ENCODE data around the gene IKZF1. TPM values are rescaled to one million over a fixed set of nuclear protein-coding genes. Genes with fewer than 3 reads are reported as not detected.

Gene IKZF1
- total and polyA plus RNA-seq, 2 of the 4 experiments (the other 2 are of a cell fraction): not detected

GRCh38 chr7:50303335-50304128, 984 bp upstream of the IKZF1 start:
- no peak overlapping the region for H3K27ac ChIP-seq (ENCODE audit: insufficient read depth, low read length)
- no peaks in the 10 kb centered on the region for H3K79me1 ChIP-seq (ENCODE audit: low read depth in 1 of 2, low read length in 2 of 2)
- no peak overlapping the region for H2BK5ac ChIP-seq (ENCODE audit: low read depth, low read length, poor library complexity, severe bottlenecking)
- H2AK9ac ChIP-seq (replicated peaks; ENCODE audit: low read depth, low read length, poor library complexity): no peak overlapping the region
- no peak overlapping the region for H4K91ac ChIP-seq (ENCODE audit: insufficient read depth, low read depth, low read length)
- H3K9me1 ChIP-seq (ENCODE audit: insufficient read depth, low read length): no peaks in the 10 kb centered on the region
- CTCF ChIA-PET: no interaction called here
- H3K27me3 ChIP-seq (ENCODE audit: control insufficient read depth, insufficient read depth, low read length): peaks cover 26% of the 10 kb centered on the region
- WGBS, 2 experiments (ENCODE audit: extremely low coverage in 2 of 2, insufficient read length in 1 of 2): 5% methylated on average over 45 of the region's 100 CpGs; no CpG with 5 or more reads in 1 of the 2 experiments
- no peak overlapping the region for H3K56ac ChIP-seq (ENCODE audit: extremely low read depth, insufficient read depth, low read length)
- H4K8ac ChIP-seq (ENCODE audit: low read depth in 2 of 2, low read length in 2 of 2): no peak overlapping the region
- no peaks in the 10 kb centered on the region for H3K36me3 ChIP-seq (ENCODE audit: control insufficient read depth, insufficient read depth, low read length)
- no peak overlapping the region for H2AK5ac ChIP-seq (ENCODE audit: low read depth, low read length)
- no peak overlapping the region for H3K4me2 ChIP-seq (ENCODE audit: low read depth, low read length)
- intact Hi-C loops (cut with micrococcal nuclease): no loop called here
- H4K20me1 ChIP-seq (ENCODE audit: insufficient read depth, low read length): no peaks in the 10 kb centered on the region
- DNase-seq: no peak
- in situ Hi-C loops (cut with MboI; ENCODE audit: low sequenced_read_pairs): no loop called here
- H3K9me3 ChIP-seq (ENCODE audit: control insufficient read depth, insufficient read depth, low read length): no peaks in the 10 kb centered on the region
- H4K5ac ChIP-seq (ENCODE audit: low read depth, low read length): no peak overlapping the region
- H3K4me3 ChIP-seq (ENCODE audit: insufficient read depth, low read depth, low read length): no peak overlapping the region
- no peak overlapping the region for H3K9ac ChIP-seq (ENCODE audit: low read depth, low read length)
- no peak overlapping the region for H2BK120ac ChIP-seq (ENCODE audit: low read depth, low read length)
- TF ChIP-seq RFX5 (IDR thresholded peaks at IDR 0.05; ENCODE audit: low read depth, low read length) (no peak), POLR2A (IDR thresholded peaks at IDR 0.05; ENCODE audit: low read depth, low read length) (no peak), MAZ (IDR thresholded peaks at IDR 0.05; ENCODE audit: borderline replicate concordance, low read depth, low read length) (no peak), ELK1 (IDR thresholded peaks at IDR 0.05; ENCODE audit: borderline replicate concordance, low read depth, low read length) (no peak), MAFK (IDR thresholded peaks at IDR 0.05; ENCODE audit: low read depth, low read length) (no peak), CTCF (conservative IDR thresholded peaks at IDR 0.05; ENCODE audit: low read depth, low read length) (no peak)
- no peak overlapping the region for H3K4ac ChIP-seq (ENCODE audit: low read depth, low read length)
- no peak overlapping the region for H2AFZ ChIP-seq (replicated peaks; ENCODE audit: low read length, poor library complexity)
- dilution Hi-C loops (cut with HindIII; ENCODE audit: low sequenced_read_pairs, unreplicated experiment): no loop called here
- H2BK15ac ChIP-seq (ENCODE audit: low read depth, low read length): no peak overlapping the region
- H3K4me1 ChIP-seq (ENCODE audit: control insufficient read depth, insufficient read depth, low read length): no peaks in the 10 kb centered on the region
- H2BK20ac ChIP-seq (ENCODE audit: low read depth, low read length): no peak overlapping the region
- no peak; the same call in 1 of the 2 replicates for ATAC-seq (ENCODE audit: low read depth)
- no peak overlapping the region for H3K23ac ChIP-seq (ENCODE audit: low read depth, low read length)
- H3K14ac ChIP-seq (replicated peaks; ENCODE audit: low read depth, low read length): no peak overlapping the region
- H3K18ac ChIP-seq (ENCODE audit: low read depth, low read length): no peak overlapping the region
- no TSS peak for BruUV-seq (replicated peaks)
- POLR2A ChIA-PET (ENCODE audit: unreplicated experiment): no interaction called here
